ENCODE data around the gene ACOXL. TPM values are rescaled to one million over a fixed set of nuclear protein-coding genes. Genes with fewer than 3 reads are reported as not detected.
"Not testable (repeated sequence)": the region's sequence is repeated elsewhere in the genome, so short reads cannot be mapped to it uniquely, and the experiment has no call there.

The ACOXL gene
- total and polyA plus RNA-seq, 2 donors (not counting 3 experiments of a cell fraction or from before 2014, with no cell fraction given) = not detected

DNA sequence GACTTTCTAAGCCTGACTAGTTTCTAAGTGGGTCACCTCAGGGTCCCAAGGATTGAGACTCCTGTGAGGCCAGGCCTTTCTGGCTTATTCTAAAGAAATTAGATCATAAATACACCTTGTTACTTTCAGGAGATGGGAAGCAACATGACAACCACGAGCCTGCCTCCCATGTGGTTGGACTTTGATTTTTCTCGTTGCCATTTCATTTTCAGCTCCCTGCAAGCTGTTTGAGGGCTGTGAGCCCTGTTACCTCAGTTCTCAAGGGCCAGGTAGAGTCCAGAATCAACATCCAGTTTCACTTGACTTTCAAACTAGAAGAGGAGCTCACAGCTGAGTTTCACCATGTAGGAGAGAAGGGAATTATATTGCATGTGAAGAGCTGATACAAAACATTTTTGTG lies 228.6 kb downstream of the ACOXL start:
- BruUV-seq (replicated peaks) = no TSS peak
- ChIA-PET POLR2A (no interaction called here), CTCF (no interaction called here)
- H4K20me1 ChIP-seq (replicated peaks; ENCODE audit: control insufficient read depth, extremely low read depth, insufficient read depth, low read length) = no peaks in the 10 kb centered on the region
- no peaks in the 10 kb centered on the region for H3K9me3 ChIP-seq (replicated peaks; ENCODE audit: control insufficient read depth, insufficient read depth, low read length)
- H3K9me1 ChIP-seq (replicated peaks; ENCODE audit: control insufficient read depth, extremely low read depth, insufficient read depth, low read length) = no peaks in the 10 kb centered on the region
- no peaks in the 10 kb centered on the region for H3K79me2 ChIP-seq (ENCODE audit: control insufficient read depth, insufficient read depth, low read length)
- no peak overlapping the region for H3K4me3 ChIP-seq (replicated peaks in 1 of 3; ENCODE audit: insufficient read depth in 1 of 3, low read depth in 1 of 3, low read length in 3 of 3)
- TF ChIP-seq POLR2AphosphoS5 (IDR thresholded peaks at IDR 0.05; ENCODE audit: insufficient read depth, low read depth, low read length) (no peak), POLR2A (IDR thresholded peaks at IDR 0.05; ENCODE audit: low read depth, low read length) (no peak), GATA2 (IDR thresholded peaks at IDR 0.05; ENCODE audit: insufficient read depth, insufficient read length, low read depth, low read length) (no peak), FOS (IDR thresholded peaks at IDR 0.05; ENCODE audit: borderline replicate concordance, insufficient read depth, low read length) (no peak)
- FAIRE-seq = no peak
- no peak overlapping the region for H3K27ac ChIP-seq (ENCODE audit: insufficient read depth, low read depth, low read length)
- dilution Hi-C loops (cut with MboI; ENCODE audit: extremely low pct_ligation_motif_present, low sequenced_read_pairs) (no loop called here), intact Hi-C loops (cut with micrococcal nuclease) (no loop called here)
- DNase-seq (ENCODE audit: low read depth, low spot score) = no peak
- H3K36me3 ChIP-seq (ENCODE audit: control insufficient read depth in 2 of 2, extremely low read depth in 1 of 2, insufficient read depth in 2 of 2, low read length in 2 of 2) = no peaks in the 10 kb centered on the region
- peaks cover 20 to 21% of the 10 kb centered on the region in 2 experiments for H3K27me3 ChIP-seq (ENCODE audit: control insufficient read depth in 2 of 2, insufficient read depth in 2 of 2, low read length in 2 of 2)
- H3K4me1 ChIP-seq (ENCODE audit: control insufficient read depth, extremely low read depth, insufficient read depth, low read length) = no peaks in the 10 kb centered on the region
- H3K4me2 ChIP-seq (ENCODE audit: insufficient read depth, low read length) = no peak overlapping the region
- H2AFZ ChIP-seq (ENCODE audit: low read depth, low read length) = no peak overlapping the region
- no peak overlapping the region for H3K9ac ChIP-seq (replicated peaks; ENCODE audit: extremely low read depth, insufficient read depth, low read length)

DNA sequence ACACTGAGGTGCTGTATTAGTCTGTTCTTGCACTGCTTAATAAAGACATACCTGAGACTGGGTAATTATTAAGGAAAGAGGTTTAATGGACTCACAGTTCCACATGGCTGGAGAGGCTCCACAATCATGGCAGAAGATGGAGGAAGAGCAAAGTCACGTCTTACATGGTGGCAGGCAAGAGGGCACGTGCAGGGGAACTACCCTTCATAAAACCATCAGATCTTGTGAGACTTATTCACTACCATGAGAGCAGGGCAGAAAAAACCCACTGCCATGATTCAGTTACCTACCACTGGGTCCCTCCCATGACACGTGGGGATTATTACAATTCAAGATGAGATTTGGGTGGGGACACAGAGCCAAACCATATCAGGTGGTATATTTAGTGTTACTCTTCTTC lies 229.3 kb downstream of the ACOXL start:
- FAIRE-seq = not testable (repeated sequence)

More for the DNA sequence above, 229.3 kb downstream of the ACOXL start:
- H4K20me1 ChIP-seq (replicated peaks; ENCODE audit: control insufficient read depth, extremely low read depth, insufficient read depth, low read length); H3K27ac ChIP-seq (ENCODE audit: insufficient read depth, low read depth, low read length); POLR2A ChIA-PET; intact Hi-C loops (cut with micrococcal nuclease); dilution Hi-C loops (cut with MboI; ENCODE audit: extremely low pct_ligation_motif_present, low sequenced_read_pairs); BruUV-seq (replicated peaks); H3K79me2 ChIP-seq (ENCODE audit: control insufficient read depth, insufficient read depth, low read length); H3K9me1 ChIP-seq (replicated peaks; ENCODE audit: control insufficient read depth, extremely low read depth, insufficient read depth, low read length); H2AFZ ChIP-seq (ENCODE audit: low read depth, low read length); H3K9me3 ChIP-seq (replicated peaks; ENCODE audit: control insufficient read depth, insufficient read depth, low read length); H3K4me1 ChIP-seq (ENCODE audit: control insufficient read depth, extremely low read depth, insufficient read depth, low read length); DNase-seq (ENCODE audit: low read depth, low spot score); H3K4me2 ChIP-seq (ENCODE audit: insufficient read depth, low read length); H3K36me3 ChIP-seq (ENCODE audit: control insufficient read depth in 2 of 2, extremely low read depth in 1 of 2, insufficient read depth in 2 of 2, low read length in 2 of 2); H3K4me3 ChIP-seq (replicated peaks in 1 of 3; ENCODE audit: insufficient read depth in 1 of 3, low read depth in 1 of 3, low read length in 3 of 3); CTCF ChIA-PET; H3K9ac ChIP-seq (replicated peaks; ENCODE audit: extremely low read depth, insufficient read depth, low read length): not testable (repeated sequence)
- H3K27me3 ChIP-seq (ENCODE audit: control insufficient read depth in 2 of 2, insufficient read depth in 2 of 2, low read length in 2 of 2) = peaks cover 21% of the 10 kb centered on the region in 2 experiments
